BLaER1 (cell line): ENCODE data around the gene PCDH15.

Source experiments
- H3K27ac ChIP-seq: shearing (Covaris generic); formaldehyde crosslinking; 2 replicates; pipeline ENCODE4 v1.8.1; 2022
- H3K27me3 ChIP-seq: shearing (Covaris generic); formaldehyde crosslinking; 2 replicates; pipeline ENCODE4 v1.8.1; 2022
- H3K36me3 ChIP-seq: shearing (Covaris generic); formaldehyde crosslinking; 2 replicates; pipeline ENCODE4 v1.8.1; 2022
- H3K4me1 ChIP-seq: shearing (Covaris generic); formaldehyde crosslinking; 2 replicates; pipeline ENCODE4 v1.8.1; 2022
- H3K4me2 ChIP-seq: shearing (Covaris generic); formaldehyde crosslinking; 2 replicates; pipeline ENCODE4 v1.8.1; 2022
- H3K4me3 ChIP-seq: shearing (Covaris generic); formaldehyde crosslinking; 2 replicates; pipeline ENCODE4 v1.8.1; 2022
- H3K9ac ChIP-seq: shearing (Covaris generic); formaldehyde crosslinking; 2 replicates; pipeline ENCODE4 v1.8.1; 2022
- H3K9me3 ChIP-seq: shearing (Covaris generic); formaldehyde crosslinking; 2 replicates; pipeline ENCODE4 v1.8.1; 2022
- H4K20me1 ChIP-seq: shearing (Covaris generic); formaldehyde crosslinking; 2 replicates; pipeline ENCODE4 v1.8.1; 2022
- Cebpa-rat ChIP-seq: shearing (Covaris generic); IDR thresholded peaks from 2 replicates; pipeline ENCODE4 v1.8.1; 2022

PCDH15 gene

GRCh38 chr10:54342058-54342457 is 459.0 kb downstream of the PCDH15 start:
- Histone ChIP-seq H3K4me1 (peaks cover 14% of the 10 kb centered on the region), H3K4me2 (no peak overlapping the region), H3K4me3 (no peak overlapping the region), H3K27me3 (no peaks in the 10 kb centered on the region), H3K27ac (no peak overlapping the region), H3K9ac (no peak overlapping the region), H3K9me3 (peaks cover 30% of the 10 kb centered on the region), H3K36me3 (no peaks in the 10 kb centered on the region), H4K20me1 (no peaks in the 10 kb centered on the region)
- no peak for TF ChIP-seq Cebpa-rat

GRCh38 chr10:54335296-54335695 is 465.7 kb downstream of the PCDH15 start:
- Histone ChIP-seq H3K27me3 (no peaks in the 10 kb centered on the region), H3K4me2 (no peak overlapping the region), H4K20me1 (no peaks in the 10 kb centered on the region), H3K9ac (no peak overlapping the region), H3K27ac (no peak overlapping the region), H3K36me3 (no peaks in the 10 kb centered on the region), H3K4me1 (peaks cover 14% of the 10 kb centered on the region), H3K4me3 (no peak overlapping the region), H3K9me3 (peaks cover 17% of the 10 kb centered on the region)
- no peak for TF ChIP-seq Cebpa-rat

- Histone ChIP-seq H3K27me3 (no peaks in the 10 kb centered on the region), H4K20me1 (no peaks in the 10 kb centered on the region), H3K9ac (no peak overlapping the region), H3K36me3 (no peaks in the 10 kb centered on the region), H3K4me2 (no peak overlapping the region), H3K9me3 (no peaks in the 10 kb centered on the region), H3K27ac (no peak overlapping the region), H3K4me1 (peaks cover 4% of the 10 kb centered on the region; the same call in 1 of the 2 replicates), H3K4me3 (no peak overlapping the region)
- TF ChIP-seq Cebpa-rat: no peak
Observed at GRCh38 chr10:54319341-54319740, 481.7 kb downstream of the PCDH15 start.

- Histone ChIP-seq H4K20me1 (no peaks in the 10 kb centered on the region), H3K4me3 (no peak overlapping the region), H3K27me3 (no peaks in the 10 kb centered on the region), H3K9me3 (no peaks in the 10 kb centered on the region), H3K4me2 (0 out of 2 replicates have a peak overlapping the region, but pooled peaks have one; percentile 12), H3K27ac (no peak overlapping the region), H3K4me1 (peaks cover 4% of the 10 kb centered on the region; the same call in 1 of the 2 replicates), H3K36me3 (no peaks in the 10 kb centered on the region), H3K9ac (no peak overlapping the region)
- no peak for TF ChIP-seq Cebpa-rat
Observed at GRCh38 chr10:54318470-54318869, 482.6 kb downstream of the PCDH15 start.

- Histone ChIP-seq H3K9ac (no peak overlapping the region), H3K4me3 (no peak overlapping the region), H3K9me3 (no peaks in the 10 kb centered on the region), H3K27me3 (no peaks in the 10 kb centered on the region), H3K36me3 (no peaks in the 10 kb centered on the region), H3K4me1 (peaks cover 4% of the 10 kb centered on the region; the same call in 1 of the 2 replicates), H3K4me2 (no peak overlapping the region), H4K20me1 (no peaks in the 10 kb centered on the region), H3K27ac (no peak overlapping the region)
- TF ChIP-seq Cebpa-rat: no peak
Observed at GRCh38 chr10:54314430-54314829, 486.6 kb downstream of the PCDH15 start.

- no peak overlapping the region for H3K9ac ChIP-seq
- TF ChIP-seq Cebpa-rat: no peak
- H3K4me3 ChIP-seq: no peak overlapping the region
- no peaks in the 10 kb centered on the region for H3K4me1 ChIP-seq
- H4K20me1 ChIP-seq: no peaks in the 10 kb centered on the region
- no peak overlapping the region for H3K4me2 ChIP-seq
- no peaks in the 10 kb centered on the region for H3K9me3 ChIP-seq
- H3K27me3 ChIP-seq: no peaks in the 10 kb centered on the region
- H3K36me3 ChIP-seq: no peaks in the 10 kb centered on the region
- H3K27ac ChIP-seq: no peak overlapping the region
Observed at GRCh38 chr10:54284526-54285193, 516.4 kb downstream of the PCDH15 start.

GRCh38 chr10:54282012-54282411 is 519.0 kb downstream of the PCDH15 start:
- H3K4me1 ChIP-seq: no peaks in the 10 kb centered on the region

GRCh38 chr10:54266395-54266794 is 534.6 kb downstream of the PCDH15 start:
- Histone ChIP-seq H3K4me1 (no peaks in the 10 kb centered on the region), H3K27me3 (no peaks in the 10 kb centered on the region), H4K20me1 (no peaks in the 10 kb centered on the region), H3K4me3 (no peak overlapping the region), H3K27ac (no peak overlapping the region), H3K9me3 (no peaks in the 10 kb centered on the region), H3K4me2 (no peak overlapping the region), H3K9ac (no peak overlapping the region), H3K36me3 (no peaks in the 10 kb centered on the region)
- no peak for TF ChIP-seq Cebpa-rat

More at GRCh38 chr10:54282012-54282411, 519.0 kb downstream of the PCDH15 start:
- Histone ChIP-seq H3K27ac (no peak overlapping the region), H4K20me1 (no peaks in the 10 kb centered on the region), H3K9me3 (no peaks in the 10 kb centered on the region), H3K27me3 (no peaks in the 10 kb centered on the region), H3K4me2 (no peak overlapping the region), H3K9ac (no peak overlapping the region), H3K4me3 (no peak overlapping the region), H3K36me3 (no peaks in the 10 kb centered on the region)
- TF ChIP-seq Cebpa-rat: no peak

GRCh38 chr10:54262726-54263125 is 538.3 kb downstream of the PCDH15 start:
- H3K4me3 ChIP-seq: no peak overlapping the region
- no peaks in the 10 kb centered on the region for H3K27me3 ChIP-seq
- H3K36me3 ChIP-seq: no peaks in the 10 kb centered on the region
- no peaks in the 10 kb centered on the region for H3K9me3 ChIP-seq
- H3K4me1 ChIP-seq: no peaks in the 10 kb centered on the region
- no peaks in the 10 kb centered on the region for H4K20me1 ChIP-seq
- no peak overlapping the region for H3K4me2 ChIP-seq
- TF ChIP-seq Cebpa-rat: no peak
- no peak overlapping the region for H3K9ac ChIP-seq
- H3K27ac ChIP-seq: no peak overlapping the region

GRCh38 chr10:54259104-54259503 is 541.9 kb downstream of the PCDH15 start:
- Histone ChIP-seq H3K27ac (no peak overlapping the region), H3K4me2 (no peak overlapping the region), H3K27me3 (no peaks in the 10 kb centered on the region), H3K9me3 (no peaks in the 10 kb centered on the region), H4K20me1 (no peaks in the 10 kb centered on the region), H3K9ac (no peak overlapping the region), H3K4me3 (no peak overlapping the region), H3K4me1 (no peaks in the 10 kb centered on the region), H3K36me3 (no peaks in the 10 kb centered on the region)
- TF ChIP-seq Cebpa-rat: no peak
